Measurements from ENCODE around the gene TMEM134.

The TMEM134 gene

DNA sequence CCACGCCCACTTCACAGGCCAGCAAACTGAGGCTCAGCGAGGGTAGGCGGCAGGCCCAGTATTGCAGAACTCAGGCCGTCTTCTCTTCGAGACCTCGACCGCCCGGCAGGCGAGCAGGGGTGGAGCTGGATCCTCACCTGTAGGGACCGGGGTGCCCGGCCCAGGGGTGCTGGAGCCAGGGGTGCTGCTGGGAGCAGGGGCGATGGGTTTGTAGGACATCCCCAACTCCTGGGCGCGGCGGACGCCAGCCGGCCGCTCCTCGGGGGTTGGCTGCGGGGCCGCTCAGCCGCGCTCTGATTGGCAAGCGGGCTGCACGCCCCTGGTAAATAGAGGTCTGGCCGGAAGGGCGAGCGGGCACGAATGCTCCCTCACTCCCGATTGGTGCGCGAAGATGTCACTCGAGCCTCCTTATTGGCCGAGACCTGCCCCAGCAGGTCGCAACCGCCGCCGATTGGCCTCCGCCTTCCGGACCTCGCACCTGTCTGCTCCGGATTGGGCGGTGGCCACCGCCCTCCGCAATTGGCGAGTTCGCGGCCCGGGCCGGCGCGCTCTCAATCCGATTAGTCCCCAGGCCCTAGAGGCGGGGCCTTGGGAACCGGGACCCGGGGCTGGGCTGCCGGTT is 38.9 kb upstream of the TMEM134 start, which contains the start of gene CDK2AP2:
Gene CDK2AP2 (minus strand): TSS at position 299 of the 622 bp plus-strand sequence. CDS start 80 bp downstream, at position 219.
- peak; percentile 100 for DNase-seq (ENCODE audit: low read depth)
- peak within 1 kb of the TSS; percentile 75 for H3K4me3 ChIP-seq (ENCODE audit: low read length)
- TF ChIP-seq CTCF (IDR thresholded peaks at IDR 0.05; ENCODE audit: insufficient read depth, low read depth, low read length, missing control alignments) = no peak

DNA sequence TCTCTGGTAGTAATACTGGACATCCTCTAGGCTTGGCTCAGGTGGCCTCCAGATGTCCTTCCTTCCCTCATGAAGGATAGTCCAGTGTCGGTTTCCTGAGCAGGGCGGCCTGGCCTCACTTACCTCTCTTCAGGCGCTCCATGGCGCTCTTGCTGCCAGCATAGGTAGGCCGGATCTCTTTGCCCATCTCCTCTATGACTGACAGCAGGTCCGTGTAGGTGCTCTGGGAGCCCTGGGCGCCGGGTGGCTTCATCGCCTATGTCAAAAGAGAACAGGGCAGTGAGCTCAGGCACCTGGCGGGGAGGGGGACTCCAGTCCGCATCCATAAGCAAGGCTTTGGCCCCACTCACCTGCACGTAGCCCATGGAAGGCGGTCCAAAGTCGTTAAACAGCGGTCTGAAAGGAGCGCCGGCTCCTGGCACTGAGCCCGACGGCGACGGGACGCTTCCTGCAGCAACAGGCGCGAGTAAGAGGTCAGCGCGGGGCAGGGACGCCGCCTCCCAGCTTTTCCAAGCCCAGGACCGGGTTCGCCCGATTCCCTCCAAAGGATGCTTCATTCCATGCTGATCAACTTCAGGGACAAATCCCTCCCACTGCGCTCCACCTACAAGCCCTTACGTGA is 38.3 kb upstream of the TMEM134 start:
- peak; percentile 84 for DNase-seq (ENCODE audit: low read depth)
- H3K4me3 ChIP-seq (ENCODE audit: low read length) = peak overlapping the region; percentile 69
- TF ChIP-seq CTCF (IDR thresholded peaks at IDR 0.05; ENCODE audit: insufficient read depth, low read depth, low read length, missing control alignments) = no peak

DNA sequence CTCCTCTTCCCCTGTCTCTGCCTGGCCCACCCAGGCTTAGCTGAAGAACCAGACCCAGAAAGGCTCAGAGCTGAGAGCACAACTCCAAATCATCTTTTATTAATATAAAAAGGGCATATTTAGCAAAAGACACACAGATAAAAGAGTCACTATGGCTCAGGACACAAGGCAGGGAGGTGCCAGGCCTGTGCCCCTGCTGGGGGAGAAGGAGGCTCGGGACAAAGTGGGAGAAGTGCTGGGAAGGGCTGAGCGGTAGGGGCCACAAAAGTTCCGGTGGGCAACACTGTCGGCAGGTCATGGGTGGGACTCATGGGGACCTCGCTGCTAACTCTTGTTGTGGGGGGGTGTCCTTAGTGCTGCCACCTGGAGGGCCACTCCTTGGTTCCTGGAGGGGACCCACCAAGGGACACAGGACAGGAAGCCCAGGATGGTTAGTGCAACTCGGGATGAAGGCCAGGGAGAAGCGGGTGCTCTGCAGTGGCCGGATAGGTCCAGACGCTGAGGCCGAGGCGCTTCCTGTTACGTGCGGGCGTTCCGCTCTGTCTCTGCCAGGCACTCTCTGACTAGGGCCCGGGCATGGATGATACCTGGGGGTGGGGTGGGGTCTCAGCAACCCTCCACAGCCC is 37.5 kb upstream of the TMEM134 start:
- no peak for TF ChIP-seq CTCF (IDR thresholded peaks at IDR 0.05; ENCODE audit: insufficient read depth, low read depth, low read length, missing control alignments)
- H3K4me3 ChIP-seq (ENCODE audit: low read length) = no peak overlapping the region
- no peak for DNase-seq (ENCODE audit: low read depth)

- peak; percentile 98 for DNase-seq (ENCODE audit: low read depth)
- H3K4me3 ChIP-seq (ENCODE audit: low read length) = peak overlapping the region; percentile 77
- TF ChIP-seq CTCF (IDR thresholded peaks at IDR 0.05; ENCODE audit: insufficient read depth, low read depth, low read length, missing control alignments) = peak; percentile 96
These were observed 36.8 kb upstream of the TMEM134 start for GRCh38 chr11:67505605-67506396.

DNA sequence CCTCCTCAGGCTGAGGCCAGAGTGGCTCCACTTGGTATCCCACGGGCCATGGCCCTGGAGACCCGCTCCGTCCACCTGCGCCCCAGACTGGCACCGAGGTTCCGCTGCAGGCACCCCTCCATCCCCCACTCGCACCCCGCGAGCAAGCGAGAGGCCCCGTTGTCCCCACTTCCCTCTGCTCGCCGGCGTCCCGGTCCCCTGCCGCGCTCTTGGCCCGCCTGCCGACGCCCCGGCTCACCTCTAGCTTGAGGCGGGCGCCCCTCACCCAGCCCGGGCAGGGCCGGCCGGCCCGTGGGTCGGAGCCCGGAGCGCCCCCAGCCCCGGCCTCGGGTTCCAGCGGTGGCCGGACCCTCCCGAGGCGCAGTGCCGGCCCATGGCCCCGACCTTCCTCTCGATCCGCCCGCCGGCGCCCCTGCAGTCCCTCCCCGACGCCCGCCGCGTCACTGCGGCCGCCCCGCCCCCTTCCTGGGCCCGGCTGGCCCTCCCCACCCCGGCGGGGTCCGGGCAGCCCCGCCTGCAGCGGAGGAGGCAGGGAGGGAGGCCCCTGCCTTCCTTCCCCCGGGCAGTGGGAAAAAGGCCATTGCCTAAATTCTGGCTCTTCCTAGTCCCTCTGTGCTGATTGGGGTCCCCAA is 36.0 kb upstream of the TMEM134 start, which contains the start of gene PITPNM1:
Gene PITPNM1 (minus strand): TSS at position 414 of the 632 bp plus-strand sequence. CDS start 1,183 bp downstream, outside the sequence.
- DNase-seq (ENCODE audit: low read depth) = peak; percentile 75
- no peak for TF ChIP-seq CTCF (IDR thresholded peaks at IDR 0.05; ENCODE audit: insufficient read depth, low read depth, low read length, missing control alignments)
- H3K4me3 ChIP-seq (ENCODE audit: low read length) = peak within 1 kb of the TSS; percentile 77
